NCI-H2171 (cell line): ENCODE measurements around the gene ABHD11.
A peak's percentile ranks its signal among the peaks of the same experiment; 100 is the strongest.
"Not testable (repeated sequence)": the region's sequence is repeated elsewhere in the genome, so short reads cannot be mapped to it uniquely, and the experiment has no call there.

Experiments
- DNase-seq: peaks from one replicate; lab custom pipeline; 2025; lab: John Stamatoyannopoulos, UW

The ABHD11 gene, protein sequence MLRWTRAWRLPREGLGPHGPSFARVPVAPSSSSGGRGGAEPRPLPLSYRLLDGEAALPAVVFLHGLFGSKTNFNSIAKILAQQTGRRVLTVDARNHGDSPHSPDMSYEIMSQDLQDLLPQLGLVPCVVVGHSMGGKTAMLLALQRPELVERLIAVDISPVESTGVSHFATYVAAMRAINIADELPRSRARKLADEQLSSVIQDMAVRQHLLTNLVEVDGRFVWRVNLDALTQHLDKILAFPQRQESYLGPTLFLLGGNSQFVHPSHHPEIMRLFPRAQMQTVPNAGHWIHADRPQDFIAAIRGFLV

DNA sequence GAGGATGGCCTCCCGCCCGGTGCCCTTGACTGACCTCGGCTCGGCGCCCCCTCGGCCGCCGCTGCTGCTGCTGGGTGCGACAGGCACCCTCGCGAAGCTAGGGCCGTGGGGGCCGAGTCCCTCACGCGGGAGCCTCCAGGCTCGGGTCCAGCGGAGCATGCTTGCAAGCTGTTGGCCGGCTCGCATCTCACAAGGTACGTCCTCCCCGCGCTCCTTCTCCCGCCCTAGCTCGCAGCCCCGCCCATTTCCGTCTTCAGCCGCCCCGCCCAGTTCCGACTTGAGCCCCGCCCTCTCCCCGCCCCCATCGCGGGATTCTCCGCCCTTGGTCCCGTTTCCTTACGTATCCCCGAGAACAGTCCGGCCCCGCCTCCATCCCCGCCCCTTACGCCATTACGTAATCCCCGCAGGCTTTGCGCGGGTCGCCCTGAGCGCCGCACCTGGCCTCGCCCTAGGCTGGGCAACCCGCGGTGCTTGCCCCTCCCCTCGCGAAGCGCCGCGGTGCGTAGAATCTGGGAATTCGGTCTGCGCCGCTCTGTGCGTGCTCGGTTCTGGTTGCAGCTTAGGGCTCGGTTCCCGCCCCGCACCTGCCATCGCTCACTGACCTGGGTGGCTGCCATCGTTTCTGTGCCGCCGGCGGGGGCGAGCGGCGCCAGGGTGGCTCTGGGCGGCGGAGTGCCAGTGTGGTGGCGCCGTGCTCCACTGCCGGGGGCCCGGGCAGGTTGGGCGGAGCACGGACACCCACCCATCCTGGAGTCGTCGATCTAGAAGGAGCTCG lies at the start of gene ABHD11:
TSS of gene ABHD11 (minus strand) at position 191 of the 775 bp plus-strand sequence. CDS start at position 159, 32 bp downstream.
- peak; percentile 100 for DNase-seq

DNA sequence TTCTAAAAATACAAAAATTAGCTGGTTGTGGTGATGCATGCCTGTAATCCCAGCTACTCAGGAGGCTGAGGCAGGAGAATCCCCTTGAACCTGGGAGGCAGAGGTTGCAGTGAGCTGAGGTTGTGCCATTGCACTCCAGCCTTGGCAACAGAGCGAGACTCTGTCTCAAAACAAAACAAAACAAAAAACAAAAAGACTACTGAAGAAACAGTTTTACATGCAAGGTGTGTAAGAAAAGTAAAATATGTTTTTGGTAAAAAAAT lies 49.1 kb upstream of the ABHD11 start:
- DNase-seq: not testable (repeated sequence)

DNA sequence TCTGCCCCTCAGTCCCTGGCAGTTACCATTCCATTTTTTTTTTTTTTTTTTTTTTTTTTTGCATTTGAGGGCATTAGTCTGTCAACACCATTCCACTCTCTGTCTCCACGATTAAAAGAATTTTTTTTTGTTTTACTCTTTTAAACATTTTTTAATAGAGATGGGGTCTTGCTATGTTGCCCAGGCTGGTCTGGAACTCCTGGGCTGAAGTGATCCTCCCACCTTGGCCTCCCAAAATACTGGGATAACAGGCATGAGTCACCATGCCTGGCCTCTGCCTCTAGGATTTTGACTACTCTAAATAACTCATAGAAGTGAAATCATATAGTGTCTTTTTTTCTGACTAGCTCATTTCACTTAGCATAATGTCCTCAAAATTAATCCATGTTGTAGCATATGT lies 48.0 kb upstream of the ABHD11 start:
- DNase-seq: no peak

DNA sequence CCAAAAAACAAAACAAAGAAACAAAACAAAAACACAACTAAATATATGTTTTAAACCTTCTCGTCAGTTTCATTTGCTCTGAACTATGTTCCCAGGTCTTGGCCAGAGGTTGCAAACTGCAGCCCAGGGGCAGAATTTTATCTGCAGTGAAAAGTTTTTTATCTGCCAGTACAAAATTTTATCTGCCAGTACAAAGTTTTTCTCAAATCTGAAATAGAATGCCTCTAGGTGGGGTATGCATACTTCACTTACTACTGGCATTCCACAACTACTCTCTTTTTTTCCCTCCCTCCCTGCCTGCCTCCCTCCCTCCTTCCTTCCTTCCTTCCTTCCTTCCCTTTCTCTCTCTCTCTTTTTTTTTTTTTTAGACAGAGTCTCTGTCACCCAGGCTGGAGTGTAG lies 40.9 kb upstream of the ABHD11 start:
- no peak for DNase-seq

DNA sequence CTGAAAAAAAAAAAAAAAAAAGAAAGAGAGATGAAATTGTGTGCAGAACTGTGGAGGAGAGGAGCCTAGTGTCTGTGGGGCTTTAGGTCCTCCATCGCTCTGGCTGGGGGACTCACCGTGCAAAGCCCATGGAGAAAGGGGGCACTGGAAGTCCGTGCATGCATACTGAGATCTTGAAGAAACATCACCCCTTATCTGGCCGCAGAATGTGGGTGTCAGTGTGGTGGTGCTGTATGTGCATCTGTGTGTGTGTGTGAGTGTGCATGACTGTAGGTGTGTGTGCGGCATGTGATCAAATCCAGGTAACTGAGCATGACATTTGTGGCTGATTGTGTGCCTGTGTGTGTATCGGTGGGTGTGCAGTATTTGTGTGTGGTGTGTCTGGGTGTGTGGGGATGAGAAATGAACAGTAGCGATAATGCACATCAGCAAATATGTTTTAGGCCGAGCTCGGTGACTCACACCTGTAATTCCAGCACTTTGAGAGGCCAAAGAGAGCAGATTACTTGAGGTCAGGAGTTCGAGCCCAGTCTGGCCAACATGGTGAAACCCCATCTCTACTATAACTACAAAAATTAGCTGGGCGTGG lies 40.3 kb upstream of the ABHD11 start:
- DNase-seq: no peak

DNA sequence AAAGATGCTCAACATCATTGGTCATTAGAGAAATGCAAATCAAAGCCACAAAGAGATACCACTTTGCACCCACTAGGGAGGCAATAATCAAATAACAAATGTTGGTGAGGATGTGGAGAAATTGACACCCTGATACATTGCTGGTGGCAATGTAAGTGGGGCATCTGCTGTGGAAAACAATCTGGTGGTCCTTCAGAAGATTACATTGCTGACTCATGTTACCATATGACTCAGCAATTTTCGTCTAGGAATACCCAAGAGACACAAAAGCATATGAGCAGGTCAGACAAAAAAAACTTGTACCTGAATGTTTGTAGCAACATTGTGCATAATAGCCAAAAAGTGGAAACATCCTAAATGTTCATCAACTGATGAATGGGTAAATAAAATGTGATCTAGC lies 36.3 kb upstream of the ABHD11 start:
- peak; percentile 84 for DNase-seq

DNA sequence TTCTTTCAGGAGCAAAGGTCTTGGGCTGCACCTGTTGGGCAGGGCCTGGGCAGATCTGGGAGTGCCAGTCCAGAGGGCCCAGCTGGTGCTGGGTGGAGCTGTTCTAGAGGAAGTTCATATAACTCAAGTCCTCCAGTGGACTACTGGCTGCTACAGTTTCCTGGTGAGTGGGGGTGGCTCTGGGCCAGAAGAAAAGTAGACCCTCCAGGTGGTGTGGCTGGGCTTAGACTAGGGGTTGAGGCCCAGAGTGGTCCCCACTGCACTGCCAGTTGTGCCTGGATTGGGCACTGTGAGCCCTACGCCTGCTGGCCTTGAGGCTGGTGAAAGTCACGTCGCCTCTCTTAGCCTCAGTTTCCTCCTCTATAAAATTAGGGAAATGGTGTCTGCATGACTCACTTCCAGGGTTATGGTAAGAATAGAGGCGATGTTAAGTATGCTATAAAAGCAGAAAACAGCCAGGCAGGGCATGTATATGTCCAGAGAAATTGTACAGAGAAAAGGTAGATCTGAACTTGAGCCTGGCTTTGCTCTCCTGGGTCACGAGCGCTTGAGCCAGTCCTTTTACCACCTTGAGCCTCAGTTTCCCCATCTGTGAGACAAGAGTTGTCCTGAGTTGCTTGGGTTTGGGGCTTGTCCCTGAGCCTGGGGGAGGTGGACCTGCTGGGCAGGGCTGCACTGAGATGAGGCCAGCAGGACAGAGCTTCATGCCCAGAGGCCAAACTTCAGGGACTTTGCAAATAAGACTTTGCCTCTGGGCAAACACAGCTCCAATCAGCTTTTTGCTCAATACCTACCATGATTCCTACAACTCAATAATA lies 35.3 kb upstream of the ABHD11 start:
- no peak for DNase-seq

DNA sequence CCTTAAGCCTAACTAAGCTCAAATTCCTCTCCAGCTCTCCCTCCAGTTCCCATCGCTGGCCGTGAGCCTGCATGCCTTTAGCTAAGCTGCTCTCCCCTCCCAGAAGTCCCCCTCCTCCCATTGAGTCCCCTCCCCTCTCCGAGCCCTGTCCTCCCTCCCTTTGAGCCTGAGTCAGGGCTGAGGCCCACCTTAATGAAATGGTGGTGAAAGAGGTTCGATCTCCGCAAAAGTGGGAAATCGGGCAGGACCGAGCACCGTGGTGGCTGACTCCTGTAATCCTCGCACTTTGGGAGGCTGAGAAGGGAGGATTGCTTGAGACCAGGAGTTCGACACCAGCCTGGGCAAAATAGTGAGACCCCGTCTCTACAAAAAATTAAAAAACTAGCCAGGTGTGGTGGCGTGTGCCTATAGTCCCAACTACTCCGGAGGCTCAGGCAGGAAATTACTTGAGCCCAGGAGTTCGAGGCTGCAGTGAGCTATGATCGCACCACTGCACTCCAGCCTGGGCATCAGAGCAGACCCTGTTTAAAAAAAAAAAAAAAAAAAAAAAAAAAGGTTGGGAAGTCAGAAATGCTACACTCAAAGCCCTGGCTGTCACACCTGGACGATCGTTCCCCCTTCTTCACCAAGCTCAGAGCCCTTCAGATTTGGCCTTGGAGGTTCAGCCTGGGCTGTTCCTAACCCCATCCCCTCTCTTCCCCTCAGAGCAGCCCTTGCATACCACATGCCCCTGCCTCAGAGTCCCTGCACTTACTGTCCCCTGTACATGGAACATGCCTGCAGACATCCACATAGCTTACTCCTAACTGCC lies 32.5 kb upstream of the ABHD11 start:
- no peak for DNase-seq

DNA sequence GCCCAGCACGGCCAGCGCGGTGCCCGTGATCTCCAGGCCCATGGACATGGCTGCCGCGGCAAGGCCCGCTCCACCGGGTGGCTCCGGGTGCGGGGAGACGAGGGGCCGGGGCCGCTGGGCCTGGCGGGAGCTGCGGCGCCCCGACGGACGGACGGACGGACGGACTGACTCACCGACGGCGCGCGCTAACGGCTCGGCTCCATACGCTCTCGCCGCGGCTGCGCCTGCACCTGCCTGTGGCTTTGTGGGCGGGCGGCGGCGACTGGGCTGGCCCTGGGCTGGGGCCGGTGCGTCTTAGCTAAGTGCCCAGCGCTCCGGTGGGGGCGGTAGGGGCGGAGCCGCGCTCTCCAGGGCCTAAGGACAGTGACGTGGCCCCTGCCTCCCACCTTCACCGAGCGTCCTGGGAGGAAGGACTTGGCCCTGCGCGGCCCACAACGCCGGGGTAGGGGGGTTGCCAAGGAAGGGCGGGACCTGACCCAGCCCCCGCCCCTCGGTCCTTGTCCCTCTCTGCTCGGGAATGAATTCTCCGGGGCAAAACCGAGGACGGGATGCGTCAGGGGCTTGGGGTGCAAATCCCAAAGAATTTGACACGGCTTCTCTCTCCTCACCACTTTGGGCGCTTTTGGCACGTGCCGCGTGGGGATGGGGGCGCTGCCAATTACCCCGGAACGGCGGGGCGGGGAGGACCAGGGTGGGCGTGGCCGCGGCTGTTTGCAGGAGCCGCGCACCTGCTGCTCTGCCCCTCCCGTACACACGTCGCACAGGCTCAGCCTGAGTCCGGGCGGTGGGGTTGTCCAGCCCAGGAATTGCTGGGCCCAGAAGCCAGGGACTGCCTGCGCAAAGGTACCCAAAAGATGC lies 31.6 kb upstream of the ABHD11 start, which contains the start of gene CLDN3:
TSS of gene CLDN3 (minus strand) at position 269 of the 858 bp plus-strand sequence. CDS start at position 48, 221 bp downstream.
- peak; percentile 63 for DNase-seq

DNA sequence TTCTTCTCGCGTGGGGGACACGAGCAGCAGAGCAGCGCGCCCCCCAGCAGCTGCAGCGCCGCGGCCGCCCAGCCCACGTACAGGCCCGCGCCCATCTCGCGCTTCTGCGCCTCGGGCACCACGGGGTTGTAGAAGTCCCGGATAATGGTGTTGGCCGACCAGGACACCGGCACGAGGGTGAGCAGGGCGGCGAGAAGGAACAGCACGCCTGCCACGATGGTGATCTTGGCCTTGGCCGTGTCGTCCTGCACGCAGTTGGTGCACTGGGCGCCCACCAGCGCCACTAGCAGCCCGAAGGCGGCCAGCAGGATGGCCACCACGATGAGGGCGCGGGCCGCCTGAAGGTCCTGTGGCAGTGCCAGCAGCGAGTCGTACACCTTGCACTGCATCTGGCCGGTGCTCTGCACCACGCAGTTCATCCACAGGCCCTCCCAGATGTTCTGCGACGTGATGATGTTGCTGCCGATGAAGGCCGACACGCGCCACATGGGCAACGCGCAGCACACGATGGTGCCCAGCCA lies 30.9 kb upstream of the ABHD11 start:
- DNase-seq: no peak

DNA sequence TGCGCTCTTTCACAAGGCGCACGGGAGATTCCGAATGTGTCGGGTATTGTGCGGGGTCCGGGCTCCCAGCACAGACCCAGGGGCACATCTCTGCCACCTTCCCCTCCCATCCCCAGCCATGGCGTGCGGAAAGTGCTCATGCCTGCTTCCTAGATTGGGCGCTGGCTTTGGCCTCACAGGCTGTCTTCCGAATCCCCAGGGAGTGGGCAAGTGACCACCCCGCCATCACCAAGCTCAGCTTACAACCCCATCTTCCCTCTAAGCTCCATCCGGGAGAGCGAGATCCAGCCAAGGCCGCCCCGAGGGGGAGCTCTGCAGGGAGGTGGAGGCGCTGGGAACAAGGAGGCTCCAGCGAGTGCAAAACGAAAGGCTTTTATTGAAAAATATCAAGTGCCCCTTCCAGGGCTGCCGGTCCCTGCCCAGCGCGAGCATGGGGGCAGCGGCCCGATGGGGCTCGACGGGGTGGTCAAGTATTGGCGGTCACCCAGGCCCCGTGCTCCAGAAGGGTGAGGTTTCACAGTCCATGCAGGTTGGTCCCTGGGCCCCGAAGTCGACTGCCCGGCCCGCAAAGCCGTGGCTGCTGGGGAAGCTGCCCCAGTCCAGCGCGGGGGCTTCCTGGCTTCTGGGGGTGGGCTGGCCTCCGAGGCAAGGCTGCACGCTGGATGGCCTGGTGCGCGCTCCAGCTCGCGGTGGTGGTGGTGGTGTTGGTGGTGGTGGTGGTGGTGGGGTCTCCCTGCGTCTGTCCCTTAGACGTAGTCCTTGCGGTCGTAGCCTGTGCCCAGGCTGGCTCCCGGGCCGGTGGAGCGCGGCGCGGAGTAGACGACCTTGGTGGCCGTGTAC lies 30.3 kb upstream of the ABHD11 start:
- no peak for DNase-seq

DNA sequence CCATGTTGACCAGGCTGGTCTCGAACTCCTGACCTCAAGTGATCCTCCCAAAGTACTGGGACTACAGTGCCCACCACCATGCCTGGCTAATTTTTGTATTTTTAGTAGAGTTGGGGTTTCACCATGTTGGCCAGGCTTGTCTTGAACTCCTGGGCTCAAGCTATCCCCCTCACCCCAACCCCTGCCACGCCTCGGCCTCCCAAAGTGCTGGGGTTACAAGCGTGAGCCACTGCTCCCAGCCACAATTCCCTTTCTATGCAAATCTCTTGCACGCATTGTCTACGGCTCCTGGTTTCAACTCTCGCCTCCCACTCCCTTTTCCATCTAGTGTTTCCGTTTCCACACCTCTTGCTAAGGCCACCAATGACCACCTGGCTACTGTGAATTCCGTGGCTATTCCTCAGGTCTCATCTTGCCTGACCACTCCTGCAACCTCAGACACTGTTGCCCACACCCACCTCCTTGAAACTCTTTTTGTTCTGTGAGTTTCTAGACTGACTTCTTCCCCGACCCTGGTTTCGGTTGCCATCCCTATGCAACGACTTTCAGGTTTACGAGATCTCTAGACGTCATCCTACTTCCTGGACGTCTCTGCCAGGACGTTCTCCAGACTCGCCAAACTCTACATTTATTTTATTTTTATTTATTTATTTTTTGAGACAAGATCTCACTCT lies 28.1 kb upstream of the ABHD11 start:
- no peak for DNase-seq

DNA sequence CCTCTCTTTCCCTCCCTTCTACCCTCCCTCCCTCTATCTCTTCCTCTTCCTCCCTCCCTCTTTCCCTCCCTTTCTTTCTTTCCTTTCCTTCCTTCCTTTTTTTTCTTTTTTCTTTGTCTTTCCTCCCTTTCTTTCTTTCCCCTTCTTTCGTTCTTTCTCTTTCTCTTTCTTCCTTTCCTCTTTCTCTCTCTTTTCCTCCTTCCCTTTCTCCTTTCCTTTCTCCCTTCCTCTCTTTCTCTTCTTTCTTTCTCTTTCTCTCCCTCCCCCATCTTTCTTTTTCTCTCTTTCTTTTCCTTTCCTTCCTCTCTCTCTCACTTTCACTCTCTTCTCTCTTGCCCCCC lies 24.0 kb upstream of the ABHD11 start:
- DNase-seq: no peak

DNA sequence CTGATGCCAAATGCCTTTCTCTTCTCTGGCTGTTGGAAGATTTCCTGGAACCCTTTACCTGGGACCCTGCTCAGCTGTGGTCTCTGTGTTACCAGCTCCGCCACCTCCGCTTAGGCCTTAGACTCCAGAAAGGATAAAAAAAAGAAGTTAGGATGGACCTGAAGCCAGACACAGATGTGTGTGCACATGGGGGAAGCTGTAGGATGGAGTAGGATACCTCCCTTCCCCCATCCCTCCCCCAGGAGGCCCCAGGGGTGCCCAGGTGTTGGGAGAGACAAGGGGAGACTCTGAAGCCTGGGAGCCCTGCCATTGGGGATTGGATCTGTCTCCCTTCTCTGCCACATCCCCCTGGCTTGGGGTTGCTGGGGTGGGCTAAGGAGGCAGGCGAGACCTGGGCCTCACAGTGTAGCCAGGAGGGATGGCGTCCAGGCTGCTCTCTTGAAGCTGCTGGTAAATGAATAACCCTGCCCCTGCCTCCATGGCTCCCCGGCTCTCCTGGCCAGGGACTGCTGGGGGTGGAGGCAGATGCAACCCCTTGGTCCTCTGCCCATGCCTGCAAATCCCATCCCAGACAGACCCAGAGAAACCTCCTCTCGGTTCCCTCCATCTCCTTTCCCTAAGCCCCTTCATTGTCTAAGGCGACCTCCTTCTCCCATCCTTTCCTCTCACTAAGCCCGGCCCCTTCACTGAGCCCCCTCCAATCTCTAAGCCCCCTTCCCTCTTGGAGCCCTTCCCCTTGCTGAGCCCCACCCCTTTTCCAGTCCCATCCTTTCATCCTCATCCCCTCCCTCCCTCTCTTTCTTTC lies 23.5 kb upstream of the ABHD11 start:
- no peak for DNase-seq

DNA sequence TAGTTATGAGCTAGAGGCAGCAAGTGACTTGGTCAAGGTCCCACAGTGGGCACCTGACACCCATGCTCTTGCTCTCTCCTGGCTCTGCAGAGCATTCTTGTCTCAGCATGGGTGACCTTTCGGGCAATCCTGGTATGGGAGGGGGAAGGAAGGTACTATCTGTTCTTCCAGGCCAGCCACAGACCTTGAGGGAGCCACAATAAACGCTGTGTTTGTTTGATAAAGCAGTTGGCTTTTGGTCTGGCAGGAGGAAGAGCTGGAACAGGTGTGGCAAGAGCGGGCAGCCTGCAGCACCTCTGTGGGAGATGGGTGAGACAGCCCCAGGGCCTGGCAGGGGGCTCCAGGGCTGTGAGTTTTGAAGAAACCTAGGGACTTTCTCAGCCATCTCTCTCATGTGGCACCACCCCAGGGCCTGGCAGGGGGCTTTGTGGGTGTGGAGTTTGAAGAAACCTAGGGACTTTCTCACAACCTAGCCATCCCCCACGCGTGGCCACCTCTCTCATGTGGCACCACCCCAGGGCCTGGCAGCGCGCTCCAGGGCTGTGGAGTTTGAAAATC lies 20.1 kb upstream of the ABHD11 start:
- no peak for DNase-seq

DNA sequence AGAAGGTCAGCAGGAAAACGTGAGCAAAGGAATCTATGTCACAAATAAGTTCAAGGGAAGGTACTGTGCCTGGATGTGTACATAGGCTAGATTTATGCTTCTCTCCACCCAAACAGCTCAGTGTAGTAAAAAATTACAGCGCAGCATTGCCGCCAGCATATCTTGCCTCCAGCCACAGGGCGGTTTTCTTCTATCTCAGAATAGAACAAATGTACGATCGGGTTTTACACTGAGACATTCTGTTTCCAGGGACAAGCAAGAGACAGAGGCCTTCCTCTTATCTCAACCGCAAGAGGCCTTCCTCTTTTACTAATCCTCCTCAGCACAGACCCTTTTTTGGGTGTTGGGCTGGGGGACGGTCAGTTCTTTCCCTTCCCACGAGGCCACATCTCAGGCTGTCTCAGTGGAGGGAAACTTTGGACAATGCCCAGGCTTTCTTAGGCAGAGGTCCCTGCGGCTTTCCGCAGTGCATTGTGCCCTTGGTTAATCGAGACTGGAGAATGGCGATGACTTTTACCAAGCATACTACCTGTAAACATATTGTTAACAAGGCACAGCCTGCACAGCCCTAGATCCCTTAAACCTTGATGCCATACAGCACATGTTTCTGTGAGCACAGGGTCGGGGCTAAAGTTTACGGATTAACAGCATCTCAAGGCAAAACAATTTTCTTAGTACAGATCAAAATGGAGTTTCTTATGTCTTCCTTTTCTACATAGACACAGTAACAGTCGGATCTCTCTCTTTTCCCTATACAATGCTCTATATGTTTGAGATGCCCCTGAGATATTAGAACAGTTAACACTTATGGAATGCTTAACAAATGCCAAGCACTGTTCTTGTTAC lies 11.6 kb upstream of the ABHD11 start:
- no peak for DNase-seq

DNA sequence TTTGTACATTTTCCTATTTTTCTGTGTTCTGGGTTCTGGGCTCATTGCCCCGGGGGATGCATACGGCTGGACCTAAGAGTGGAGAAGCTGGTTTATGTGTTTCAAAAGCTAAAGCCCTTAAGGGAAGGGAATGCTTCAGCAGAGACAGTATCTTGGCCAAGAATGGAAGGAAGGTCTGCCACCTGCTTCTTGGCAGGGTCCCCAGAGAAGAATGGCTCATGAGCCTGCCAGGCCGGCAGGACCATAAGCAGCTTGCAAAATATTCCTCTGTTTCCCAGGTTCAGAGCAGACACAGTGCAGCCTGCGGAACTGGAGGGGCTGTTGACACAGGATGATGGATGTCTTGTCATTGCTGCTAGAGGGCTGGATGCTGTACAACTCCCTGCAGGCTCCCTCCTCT lies 7.8 kb upstream of the ABHD11 start:
- peak; percentile 57 for DNase-seq
